Measurements from ENCODE around the gene ANK3.

The ANK3 gene

GRCh38 chr10:60314069-60314940, 75.4 kb downstream of the ANK3 start:
- in situ Hi-C loops (cut with HindIII; ENCODE audit: low sequenced_read_pairs) = no loop called here
- TF ChIP-seq, protein P1, sequence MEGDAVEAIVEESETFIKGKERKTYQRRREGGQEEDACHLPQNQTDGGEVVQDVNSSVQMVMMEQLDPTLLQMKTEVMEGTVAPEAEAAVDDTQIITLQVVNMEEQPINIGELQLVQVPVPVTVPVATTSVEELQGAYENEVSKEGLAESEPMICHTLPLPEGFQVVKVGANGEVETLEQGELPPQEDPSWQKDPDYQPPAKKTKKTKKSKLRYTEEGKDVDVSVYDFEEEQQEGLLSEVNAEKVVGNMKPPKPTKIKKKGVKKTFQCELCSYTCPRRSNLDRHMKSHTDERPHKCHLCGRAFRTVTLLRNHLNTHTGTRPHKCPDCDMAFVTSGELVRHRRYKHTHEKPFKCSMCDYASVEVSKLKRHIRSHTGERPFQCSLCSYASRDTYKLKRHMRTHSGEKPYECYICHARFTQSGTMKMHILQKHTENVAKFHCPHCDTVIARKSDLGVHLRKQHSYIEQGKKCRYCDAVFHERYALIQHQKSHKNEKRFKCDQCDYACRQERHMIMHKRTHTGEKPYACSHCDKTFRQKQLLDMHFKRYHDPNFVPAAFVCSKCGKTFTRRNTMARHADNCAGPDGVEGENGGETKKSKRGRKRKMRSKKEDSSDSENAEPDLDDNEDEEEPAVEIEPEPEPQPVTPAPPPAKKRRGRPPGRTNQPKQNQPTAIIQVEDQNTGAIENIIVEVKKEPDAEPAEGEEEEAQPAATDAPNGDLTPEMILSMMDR (IDR thresholded peaks at IDR 0.05; ENCODE audit: low read depth, low read length, missing control alignments) = no peak
- H3K4me3 ChIP-seq (ENCODE audit: low read depth, low read length) = no peak overlapping the region
- peak; percentile 41 for DNase-seq (ENCODE audit: low read depth)

DNA sequence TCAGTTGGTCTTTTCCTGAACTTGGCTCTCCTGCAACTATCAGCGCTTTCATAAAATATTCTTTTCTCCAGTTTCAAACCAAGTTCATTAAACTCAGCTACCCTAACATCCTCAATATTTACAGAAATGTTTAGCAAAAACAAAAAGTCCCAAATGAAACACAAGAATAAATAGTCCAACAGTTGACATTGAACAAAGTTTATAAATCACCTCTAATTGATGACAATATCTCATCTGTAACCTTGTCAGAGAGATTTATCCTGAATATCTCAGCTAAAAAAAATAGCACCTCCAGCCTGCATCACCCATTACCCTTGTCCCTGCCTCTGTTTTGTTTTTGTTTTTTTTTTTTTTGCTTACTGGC, 76.1 kb downstream of the ANK3 start:
- in situ Hi-C loops (cut with HindIII; ENCODE audit: low sequenced_read_pairs) = no loop called here
- no peak for DNase-seq (ENCODE audit: low read depth)
- no peak overlapping the region for H3K4me3 ChIP-seq (ENCODE audit: low read depth, low read length)
- TF ChIP-seq, protein P1 (IDR thresholded peaks at IDR 0.05; ENCODE audit: low read depth, low read length, missing control alignments) = no peak

- in situ Hi-C loops (cut with HindIII; ENCODE audit: low sequenced_read_pairs) = no loop called here
- H3K4me3 ChIP-seq (ENCODE audit: low read depth, low read length) = no peak overlapping the region
- TF ChIP-seq, protein P1 (IDR thresholded peaks at IDR 0.05; ENCODE audit: low read depth, low read length, missing control alignments) = no peak
- DNase-seq (ENCODE audit: low read depth) = peak; percentile 13
Measured at GRCh38 chr10:60312818-60313588, 76.7 kb downstream of the ANK3 start.

GRCh38 chr10:60311821-60312220, 77.9 kb downstream of the ANK3 start:
- H3K4me3 ChIP-seq (ENCODE audit: low read depth, low read length) = no peak overlapping the region
- DNase-seq (ENCODE audit: low read depth) = no peak
- TF ChIP-seq, protein P1 (IDR thresholded peaks at IDR 0.05; ENCODE audit: low read depth, low read length, missing control alignments) = no peak
- in situ Hi-C loops (cut with HindIII; ENCODE audit: low sequenced_read_pairs) = no loop called here

GRCh38 chr10:60310740-60311139, 78.9 kb downstream of the ANK3 start:
- DNase-seq (ENCODE audit: low read depth) = no peak
- in situ Hi-C loops (cut with HindIII; ENCODE audit: low sequenced_read_pairs) = no loop called here
- TF ChIP-seq, protein P1 (IDR thresholded peaks at IDR 0.05; ENCODE audit: low read depth, low read length, missing control alignments) = no peak
- no peak overlapping the region for H3K4me3 ChIP-seq (ENCODE audit: low read depth, low read length)

DNA sequence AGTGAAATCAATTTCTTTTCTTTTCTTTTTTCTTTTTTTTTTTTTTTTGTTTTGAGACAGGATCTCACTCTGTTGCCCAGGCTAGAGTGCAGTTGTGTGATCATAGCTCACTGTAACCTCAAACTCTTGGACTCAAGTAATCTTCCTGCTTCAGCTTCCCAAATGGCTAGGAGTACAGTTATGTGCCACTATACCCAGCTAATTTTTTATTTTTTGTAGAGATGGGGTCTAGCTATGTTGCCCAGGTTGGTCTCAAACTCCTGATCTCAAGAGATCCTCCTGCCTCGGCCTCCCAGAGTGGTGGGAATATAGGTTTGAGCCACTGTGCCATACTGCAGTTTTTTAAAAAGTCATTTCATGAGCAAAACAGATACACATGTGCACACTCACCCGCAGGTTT, 79.8 kb downstream of the ANK3 start:
- in situ Hi-C loops (cut with HindIII; ENCODE audit: low sequenced_read_pairs) = no loop called here
- no peak overlapping the region for H3K4me3 ChIP-seq (ENCODE audit: low read depth, low read length)
- TF ChIP-seq, protein P1 (IDR thresholded peaks at IDR 0.05; ENCODE audit: low read depth, low read length, missing control alignments) = no peak
- DNase-seq (ENCODE audit: low read depth) = no peak

All from astrocyte of the cerebellum (primary cell).